SK-N-SH (cell line): ENCODE data around the gene CDH13. TPM values are rescaled to one million over a fixed set of nuclear protein-coding genes. Genes with fewer than 3 reads are reported as not detected.
A peak's percentile ranks its signal among the peaks of the same experiment; 100 is the strongest.

ENCODE experiments used
- CTCF ChIA-PET: fragments of 300-600, 350-600 bp; formaldehyde crosslinking; extraction: SDS; loops from one replicate; lab custom pipeline; 2021; lab: Yijun Ruan, JAX
- POLR2A ChIA-PET: fragments of 350-600 bp; sonication (Branson Sonifier 250); formaldehyde crosslinking; extraction: SDS; loops from one replicate; lab custom pipeline; 2020; ENCODE audit warnings: antibody characterized with exemption, inconsistent platforms; lab: Yijun Ruan, JAX
- DNase-seq: peaks from one replicate; pipeline ENCODE4 v3.0.0; 2012
- H2AFZ ChIP-seq: fragments of 200-600 bp; sonication (generic); 2 replicates; pipeline ENCODE4 v1.8.1; 2016; ENCODE audit warnings: antibody characterized with exemption, mild to moderate bottlenecking, low read depth
- H3F3A ChIP-seq: fragments of 200-600 bp; sonication (generic); replicated peaks from 2 replicates; pipeline ENCODE3; 2016; ENCODE audit warnings: antibody characterized with exemption, mild to moderate bottlenecking; ENCODE audit not compliant: insufficient read depth
- H3K27ac ChIP-seq, 2 experiments: fragments of 200-500 bp in 1 of 2; fragments of 200-600 bp in 1 of 2; sonication (Bioruptor generic) in 1 of 2; sonication (generic), shearing (Covaris generic) in 1 of 2; 2 replicates each; pipeline versions ENCODE4 v1.5.1 to v1.6.1; 2014 to 2016; ENCODE audit warnings: low read depth in 2 of 2, inconsistent platforms in 1 of 2, low read length in 1 of 2, mild to moderate bottlenecking in 1 of 2, mixed read lengths in 1 of 2
- H3K27me3 ChIP-seq: fragments of 200-600 bp; sonication (generic), shearing (Covaris generic); 2 replicates; pipeline ENCODE4 v1.6.1; 2016; ENCODE audit warnings: mixed run types; ENCODE audit not compliant: insufficient read depth
- H3K36me3 ChIP-seq, 2 experiments: fragments of 200-500 bp in 1 of 2; fragments of 200-600 bp in 1 of 2; sonication (Bioruptor generic) in 1 of 2; sonication (generic) in 1 of 2; replicated peaks in 1 of 2; 2 replicates each; pipeline versions ENCODE3 to v1.5.1; 2014 to 2016; ENCODE audit warnings: low read length in 1 of 2, mild to moderate bottlenecking in 1 of 2; ENCODE audit not compliant: insufficient read depth in 2 of 2, control insufficient read depth in 1 of 2
- H3K4me1 ChIP-seq, 2 experiments: fragments of 200-500 bp in 1 of 2; fragments of 200-600 bp in 1 of 2; sonication (Bioruptor generic) in 1 of 2; sonication (generic), shearing (Covaris generic) in 1 of 2; 2 replicates each; pipeline versions ENCODE4 v1.5.1 to v1.6.1; 2014 to 2016; ENCODE audit warnings: low read depth in 1 of 2, low read length in 1 of 2, mixed run types in 1 of 2; ENCODE audit not compliant: insufficient read depth in 2 of 2, control insufficient read depth in 1 of 2
- H3K4me2 ChIP-seq: fragments of 200-600 bp; sonication (generic), shearing (Covaris generic); 2 replicates; pipeline ENCODE4 v1.6.1; 2017; ENCODE audit warnings: mixed run types
- H3K4me3 ChIP-seq, 2 experiments: fragments of 200-500 bp in 1 of 2; fragments of 200-600 bp in 1 of 2; sonication (Bioruptor generic) in 1 of 2; sonication (generic), shearing (Covaris generic) in 1 of 2; 2 replicates each; pipeline versions ENCODE4 v1.5.1 to v1.8.1; 2014 to 2016; ENCODE audit warnings: low read depth in 2 of 2, inconsistent platforms in 1 of 2, low read length in 1 of 2, mild to moderate bottlenecking in 1 of 2, mixed read lengths in 1 of 2, moderate library complexity in 1 of 2
- H3K79me2 ChIP-seq: fragments of 200-600 bp; sonication (generic); 2 replicates; pipeline ENCODE4 v1.8.1; 2017; ENCODE audit warnings: mild to moderate bottlenecking; ENCODE audit not compliant: insufficient read depth
- H3K9ac ChIP-seq: fragments of 200-600 bp; sonication (generic); 2 replicates; pipeline ENCODE4 v1.6.1; 2017; ENCODE audit warnings: mixed run types
- H3K9me2 ChIP-seq: fragments of 200-600 bp; sonication (generic); 2 replicates; pipeline ENCODE4 v1.6.1; 2017; ENCODE audit warnings: mixed run types
- H3K9me3 ChIP-seq: fragments of 200-600 bp; sonication (generic); 2 replicates; pipeline ENCODE4 v1.6.1; 2017; ENCODE audit warnings: mixed run types, mild to moderate bottlenecking, moderate library complexity
- H4K20me1 ChIP-seq: fragments of 200-600 bp; sonication (generic); 2 replicates; pipeline ENCODE4 v1.6.1; 2017; ENCODE audit warnings: mild to moderate bottlenecking, mixed run types; ENCODE audit not compliant: insufficient read depth
- CHD2 ChIP-seq: fragments of 150-350 bp; IDR thresholded peaks from 2 replicates; pipeline ENCODE4 v1.6.1; 2018; ENCODE audit warnings: low read length; ENCODE audit not compliant: partially characterized antibody
- EP300 ChIP-seq, 2 experiments: IDR thresholded peaks; 2 replicates each; pipeline versions ENCODE4 v1.4.0 to v1.6.1; 2012; ENCODE audit warnings: borderline replicate concordance in 1 of 2, low read depth in 1 of 2, low read length in 1 of 2
- EZH2phosphoT487 ChIP-seq: fragments of 200-600 bp; sonication (generic); IDR thresholded peaks from 2 replicates; pipeline ENCODE4 v1.6.1; 2017; ENCODE audit warnings: low read depth, mixed run types, mild to moderate bottlenecking, antibody characterized with exemption, moderate library complexity, borderline replicate concordance
- FOXJ3 ChIP-seq: sonication (generic); formaldehyde crosslinking; IDR thresholded peaks from 2 replicates; pipeline ENCODE4 v1.5.1; 2020; ENCODE audit warnings: mild to moderate bottlenecking, missing genetic modification reagents
- FOXM1 ChIP-seq: IDR thresholded peaks from 2 replicates; pipeline ENCODE4 v1.4.0; 2012; ENCODE audit warnings: low read depth, mild to moderate bottlenecking
- GABPA ChIP-seq: IDR thresholded peaks from 2 replicates; pipeline ENCODE4 v1.4.0; 2012; ENCODE audit warnings: low read depth, mild to moderate bottlenecking
- JUND ChIP-seq: IDR thresholded peaks from 2 replicates; pipeline ENCODE4 v1.4.0; 2012
- MEF2A ChIP-seq: IDR thresholded peaks from 2 replicates; pipeline ENCODE4 v1.4.0; 2012; ENCODE audit warnings: low read depth, borderline replicate concordance
- MXI1 ChIP-seq: IDR thresholded peaks from 2 replicates; pipeline ENCODE4 v1.6.1; 2012; ENCODE audit warnings: mild to moderate bottlenecking, low read depth, low read length, improper control_type of control experiment
- NRF1 ChIP-seq: IDR thresholded peaks from 2 replicates; pipeline ENCODE4 v1.6.1; 2012; ENCODE audit warnings: low read depth, mild to moderate bottlenecking, low read length
- RCOR1 ChIP-seq: fragments of 150-350 bp; IDR thresholded peaks from 2 replicates; pipeline ENCODE4 v1.6.1; 2017; ENCODE audit warnings: antibody characterized with exemption, low read length
- RXRA ChIP-seq: IDR thresholded peaks from 2 replicates; pipeline ENCODE4 v1.4.0; 2012; ENCODE audit warnings: low read depth, mild to moderate bottlenecking, borderline replicate concordance
- SIN3A ChIP-seq: IDR thresholded peaks from 2 replicates; pipeline ENCODE4 v1.6.1; 2012; ENCODE audit warnings: low read depth, mild to moderate bottlenecking, low read length, moderate library complexity, borderline replicate concordance
- TCF12 ChIP-seq: IDR thresholded peaks from 2 replicates; pipeline ENCODE4 v1.4.0; 2012
- YY1 ChIP-seq: IDR thresholded peaks from 2 replicates; pipeline ENCODE4 v1.4.0; 2012; ENCODE audit warnings: low read depth, mild to moderate bottlenecking
- WGBS: methylation state at CpG from one replicate; pipeline ENCODE4 v1.1.6; 2017; ENCODE audit warnings: low lambda C conversion rate; 5-methylcytosine and 5-hydroxymethylcytosine counted together
- polyA plus RNA-seq, 3 experiments: library from polyadenylated mRNA; depleted of rRNA; stranded (reverse); fragments of >200 nt; gene quantifications; 2 replicates each; pipeline ENCODE4 v1.2.3, GENCODE V29; 2012
- TF ChIP-seq, protein P1 (sequence below): IDR thresholded peaks from 2 replicates; pipeline ENCODE4; 2012
- TF ChIP-seq, protein P2 (sequence below): IDR thresholded peaks from 2 replicates; pipeline ENCODE4 v1.4.0; 2012; ENCODE audit warnings: low read depth
- TF ChIP-seq, protein P3 (sequence below): IDR thresholded peaks from 2 replicates; pipeline ENCODE4 v1.6.1; 2012; ENCODE audit warnings: mild to moderate bottlenecking, low read depth, low read length, moderate library complexity
- TF ChIP-seq, protein P4 (sequence below): fragments of 150-350 bp; IDR thresholded peaks from 2 replicates; pipeline ENCODE4 v1.6.1; 2016; ENCODE audit warnings: mild to moderate bottlenecking, low read depth, low read length

Gene CDH13
- polyA plus RNA-seq, 1 of the 3 experiments (the other 2 are of a cell fraction) = 93.0 TPM

DNA sequence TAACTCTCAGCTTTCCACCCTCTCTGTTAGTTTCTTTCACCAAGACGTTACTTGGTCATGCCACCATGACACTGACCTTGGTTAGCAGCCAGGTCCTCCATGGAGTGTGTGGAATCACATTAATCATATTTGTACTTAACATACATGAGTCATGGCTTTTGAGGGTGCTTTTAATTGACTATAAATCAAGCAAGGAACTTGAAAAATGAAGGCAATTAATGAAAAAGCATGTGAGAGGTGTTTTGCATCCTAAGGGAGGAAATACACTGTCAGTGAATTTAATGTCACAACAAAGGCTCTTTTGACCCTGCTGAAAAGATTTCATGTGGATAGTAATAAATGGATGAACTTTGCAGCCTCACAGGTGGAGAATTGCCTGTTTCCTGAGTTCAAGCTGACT is 240.7 kb downstream of the CDH13 start:
- Histone ChIP-seq H3K36me3 (no peaks in the 10 kb centered on the region), H3K4me2 (peak overlapping the region; percentile 21; the same call in 1 of the 2 replicates), H3K9me3 (no peaks in the 10 kb centered on the region; the same call in 1 of the 2 replicates), H3K27me3 (no peaks in the 10 kb centered on the region), H3K4me3 (no peak overlapping the region), H2AFZ (no peak overlapping the region), H3K79me2 (no peaks in the 10 kb centered on the region), H3F3A (peaks cover 7% of the 10 kb centered on the region), H3K9ac (no peak overlapping the region), H3K9me2 (no peaks in the 10 kb centered on the region), H4K20me1 (no peaks in the 10 kb centered on the region), H3K27ac (peak overlapping the region in 1 of 2 experiments; percentile 7; a peak in 1 of 4 replicates), H3K4me1 (no peaks in the 10 kb centered on the region)
- CTCF ChIA-PET = no interaction called here
- 9% methylated on average over 1 of the region's 1 CpG for WGBS
- POLR2A ChIA-PET = no interaction called here
- no peak for DNase-seq
- no peak for TF ChIP-seq CHD2
- no peak for TF ChIP-seq JUND
- TF ChIP-seq, protein P1, sequence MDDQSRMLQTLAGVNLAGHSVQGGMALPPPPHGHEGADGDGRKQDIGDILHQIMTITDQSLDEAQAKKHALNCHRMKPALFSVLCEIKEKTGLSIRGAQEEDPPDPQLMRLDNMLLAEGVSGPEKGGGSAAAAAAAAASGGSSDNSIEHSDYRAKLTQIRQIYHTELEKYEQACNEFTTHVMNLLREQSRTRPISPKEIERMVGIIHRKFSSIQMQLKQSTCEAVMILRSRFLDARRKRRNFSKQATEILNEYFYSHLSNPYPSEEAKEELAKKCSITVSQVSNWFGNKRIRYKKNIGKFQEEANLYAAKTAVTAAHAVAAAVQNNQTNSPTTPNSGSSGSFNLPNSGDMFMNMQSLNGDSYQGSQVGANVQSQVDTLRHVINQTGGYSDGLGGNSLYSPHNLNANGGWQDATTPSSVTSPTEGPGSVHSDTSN = peak; percentile 35; the same call in 1 of the 2 replicates
- TF ChIP-seq YY1 = no peak
- TF ChIP-seq, protein P2, sequence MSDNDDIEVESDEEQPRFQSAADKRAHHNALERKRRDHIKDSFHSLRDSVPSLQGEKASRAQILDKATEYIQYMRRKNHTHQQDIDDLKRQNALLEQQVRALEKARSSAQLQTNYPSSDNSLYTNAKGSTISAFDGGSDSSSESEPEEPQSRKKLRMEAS = no peak
- no peak for TF ChIP-seq MXI1
- TF ChIP-seq RXRA = no peak
- TF ChIP-seq TCF12 = peak; percentile 15; the same call in 1 of the 2 replicates
- no peak for TF ChIP-seq FOXM1
- no peak for TF ChIP-seq FOXJ3
- TF ChIP-seq GABPA = no peak

DNA sequence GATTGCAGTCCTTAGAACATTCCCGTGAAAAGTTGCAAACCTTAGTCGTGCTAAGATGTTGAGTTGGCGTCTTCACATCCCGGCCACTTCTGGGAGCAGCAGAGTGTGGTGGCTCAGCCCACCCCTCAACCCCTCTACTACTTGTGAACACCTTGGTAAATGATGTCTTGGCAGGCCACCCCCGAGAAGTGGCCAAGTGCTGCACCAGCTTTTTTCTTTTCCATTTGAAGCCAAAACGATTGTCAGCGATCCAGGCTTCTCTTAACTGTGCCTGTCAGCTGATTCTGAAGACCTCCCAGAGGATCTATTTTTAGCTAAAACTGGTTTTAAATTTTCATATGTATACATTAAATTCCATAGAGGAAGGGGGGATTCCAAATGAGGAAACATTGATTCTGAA is 247.5 kb downstream of the CDH13 start:
- Histone ChIP-seq H3K9me3 (no peaks in the 10 kb centered on the region; the same call in 1 of the 2 replicates), H3K4me2 (no peak overlapping the region), H3K4me1 (no peaks in the 10 kb centered on the region), H3K27me3 (no peaks in the 10 kb centered on the region), H3K36me3 (no peaks in the 10 kb centered on the region), H3K4me3 (no peak overlapping the region), H3K9ac (no peak overlapping the region), H3K27ac (no peak overlapping the region), H3K9me2 (no peaks in the 10 kb centered on the region), H3K79me2 (no peaks in the 10 kb centered on the region), H4K20me1 (no peaks in the 10 kb centered on the region), H2AFZ (no peak overlapping the region), H3F3A (peaks cover 10% of the 10 kb centered on the region)
- ChIA-PET POLR2A (no interaction called here), CTCF (no interaction called here)
- no peak for DNase-seq
- 23% methylated on average over 6 of the region's 7 CpGs for WGBS
- TF ChIP-seq MXI1 (no peak), EZH2phosphoT487 (no peak), MEF2A (no peak), EP300 (IDR thresholded peaks at IDR 0.05; ENCODE audit: borderline replicate concordance in 1 of 2, low read depth in 1 of 2, low read length in 1 of 2) (no peak), SIN3A (no peak), JUND (no peak), RCOR1 (no peak), NRF1 (no peak)
- TF ChIP-seq, protein P3, sequence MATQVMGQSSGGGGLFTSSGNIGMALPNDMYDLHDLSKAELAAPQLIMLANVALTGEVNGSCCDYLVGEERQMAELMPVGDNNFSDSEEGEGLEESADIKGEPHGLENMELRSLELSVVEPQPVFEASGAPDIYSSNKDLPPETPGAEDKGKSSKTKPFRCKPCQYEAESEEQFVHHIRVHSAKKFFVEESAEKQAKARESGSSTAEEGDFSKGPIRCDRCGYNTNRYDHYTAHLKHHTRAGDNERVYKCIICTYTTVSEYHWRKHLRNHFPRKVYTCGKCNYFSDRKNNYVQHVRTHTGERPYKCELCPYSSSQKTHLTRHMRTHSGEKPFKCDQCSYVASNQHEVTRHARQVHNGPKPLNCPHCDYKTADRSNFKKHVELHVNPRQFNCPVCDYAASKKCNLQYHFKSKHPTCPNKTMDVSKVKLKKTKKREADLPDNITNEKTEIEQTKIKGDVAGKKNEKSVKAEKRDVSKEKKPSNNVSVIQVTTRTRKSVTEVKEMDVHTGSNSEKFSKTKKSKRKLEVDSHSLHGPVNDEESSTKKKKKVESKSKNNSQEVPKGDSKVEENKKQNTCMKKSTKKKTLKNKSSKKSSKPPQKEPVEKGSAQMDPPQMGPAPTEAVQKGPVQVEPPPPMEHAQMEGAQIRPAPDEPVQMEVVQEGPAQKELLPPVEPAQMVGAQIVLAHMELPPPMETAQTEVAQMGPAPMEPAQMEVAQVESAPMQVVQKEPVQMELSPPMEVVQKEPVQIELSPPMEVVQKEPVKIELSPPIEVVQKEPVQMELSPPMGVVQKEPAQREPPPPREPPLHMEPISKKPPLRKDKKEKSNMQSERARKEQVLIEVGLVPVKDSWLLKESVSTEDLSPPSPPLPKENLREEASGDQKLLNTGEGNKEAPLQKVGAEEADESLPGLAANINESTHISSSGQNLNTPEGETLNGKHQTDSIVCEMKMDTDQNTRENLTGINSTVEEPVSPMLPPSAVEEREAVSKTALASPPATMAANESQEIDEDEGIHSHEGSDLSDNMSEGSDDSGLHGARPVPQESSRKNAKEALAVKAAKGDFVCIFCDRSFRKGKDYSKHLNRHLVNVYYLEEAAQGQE = no peak
- TF ChIP-seq, protein P4, sequence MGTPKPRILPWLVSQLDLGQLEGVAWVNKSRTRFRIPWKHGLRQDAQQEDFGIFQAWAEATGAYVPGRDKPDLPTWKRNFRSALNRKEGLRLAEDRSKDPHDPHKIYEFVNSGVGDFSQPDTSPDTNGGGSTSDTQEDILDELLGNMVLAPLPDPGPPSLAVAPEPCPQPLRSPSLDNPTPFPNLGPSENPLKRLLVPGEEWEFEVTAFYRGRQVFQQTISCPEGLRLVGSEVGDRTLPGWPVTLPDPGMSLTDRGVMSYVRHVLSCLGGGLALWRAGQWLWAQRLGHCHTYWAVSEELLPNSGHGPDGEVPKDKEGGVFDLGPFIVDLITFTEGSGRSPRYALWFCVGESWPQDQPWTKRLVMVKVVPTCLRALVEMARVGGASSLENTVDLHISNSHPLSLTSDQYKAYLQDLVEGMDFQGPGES = no peak
- TF ChIP-seq, protein P1 = no peak
